GDM1 (cell line): ENCODE measurements around the gene PLEKHJ1.

ENCODE experiments used
- DNase-seq: peaks from one replicate; lab custom pipeline; 2025; lab: John Stamatoyannopoulos, UW

Gene PLEKHJ1

DNA sequence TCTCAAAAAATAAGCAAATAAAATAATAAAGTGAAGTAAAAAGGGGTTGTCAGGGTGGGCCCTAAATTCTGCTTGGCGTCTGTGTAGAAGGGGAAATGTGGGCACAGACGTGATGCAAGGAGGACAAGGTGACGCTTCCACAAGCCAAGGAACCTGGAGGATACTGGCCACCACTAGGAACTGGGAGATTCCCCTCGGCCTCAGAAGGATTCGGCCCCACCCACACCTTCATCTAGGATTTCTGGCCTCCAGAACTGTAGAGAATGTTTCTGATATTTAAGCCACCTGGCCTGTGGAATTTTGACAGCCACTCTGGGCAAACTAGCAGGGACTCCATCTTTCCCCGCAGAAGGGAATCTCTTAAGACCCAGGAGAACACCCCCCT is 1.1 kb downstream of the PLEKHJ1 start:
- no peak for DNase-seq

DNA sequence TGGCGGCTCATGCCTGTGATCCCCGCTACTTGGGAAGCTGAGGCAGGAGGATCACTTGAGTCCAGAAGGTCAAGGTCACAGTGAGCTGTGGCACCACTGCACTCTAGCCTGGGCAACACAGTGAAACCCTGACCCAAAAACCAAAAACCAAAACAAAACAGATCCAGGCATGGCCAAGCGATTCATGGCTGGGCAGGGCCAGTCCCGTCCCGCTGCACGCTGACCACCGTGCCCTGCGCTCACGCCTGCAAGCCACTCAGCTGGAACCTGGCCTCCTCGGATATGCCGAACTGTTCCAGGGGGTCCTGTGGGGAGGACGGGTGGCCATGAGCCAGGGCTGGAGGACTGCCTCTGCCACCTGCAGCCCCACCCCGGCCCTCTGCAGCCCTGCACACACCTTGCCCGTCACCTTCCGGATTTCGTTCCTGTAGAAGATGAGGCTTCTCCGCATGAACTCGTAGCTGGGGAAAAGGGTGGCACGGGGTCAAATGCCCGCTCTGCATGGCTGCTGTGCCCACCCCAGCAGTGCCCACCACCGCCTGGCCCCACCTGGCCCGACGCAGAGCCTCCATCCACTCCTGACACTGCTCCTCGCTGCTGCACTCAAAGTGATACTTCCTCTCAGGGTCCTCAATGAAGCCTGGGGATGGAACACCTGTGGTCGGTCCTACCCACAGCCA is 2.4 kb downstream of the PLEKHJ1 start:
- no peak for DNase-seq

DNA sequence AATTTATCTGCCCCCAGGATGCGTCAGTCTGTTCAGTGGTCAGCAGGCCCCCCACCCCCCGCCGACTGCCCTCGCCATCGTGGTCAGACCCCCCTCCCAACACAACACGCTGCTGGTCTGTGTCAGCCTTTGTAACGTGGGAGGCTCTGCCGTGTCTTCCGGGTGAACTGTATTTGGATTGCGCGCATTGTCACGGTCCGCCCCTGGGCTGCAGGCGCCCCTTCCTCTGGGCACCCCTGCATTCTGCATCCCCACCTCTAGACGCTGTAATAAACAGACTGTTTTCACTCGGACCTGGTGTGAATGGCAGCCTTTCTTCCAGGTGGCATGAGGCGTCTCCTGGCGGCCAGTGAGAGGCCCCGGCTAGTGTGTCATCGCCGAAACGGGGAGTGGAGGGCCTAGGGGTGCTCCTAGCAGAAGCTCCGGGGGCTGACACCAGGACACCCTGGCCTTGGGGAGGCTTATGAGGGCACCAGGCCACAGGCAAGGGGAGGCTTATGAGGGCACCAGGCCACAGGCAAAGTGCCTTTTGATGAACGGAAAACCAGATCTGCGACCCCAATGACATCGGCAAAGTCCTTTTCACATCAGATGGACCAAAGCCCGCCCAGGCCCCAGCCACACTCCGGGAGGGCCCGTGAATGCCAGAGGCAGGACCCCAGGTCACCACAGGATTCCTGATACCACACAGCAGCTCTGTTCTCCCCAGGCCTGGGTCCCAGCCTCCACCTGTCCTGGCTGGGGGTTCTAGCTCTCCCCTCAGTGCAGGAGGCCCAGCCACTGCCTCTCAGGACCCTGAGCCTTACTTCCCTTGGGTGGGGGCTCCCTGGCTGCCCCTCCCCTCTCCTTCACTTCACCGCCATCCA is 3.6 kb downstream of the PLEKHJ1 start:
- no peak for DNase-seq

DNA sequence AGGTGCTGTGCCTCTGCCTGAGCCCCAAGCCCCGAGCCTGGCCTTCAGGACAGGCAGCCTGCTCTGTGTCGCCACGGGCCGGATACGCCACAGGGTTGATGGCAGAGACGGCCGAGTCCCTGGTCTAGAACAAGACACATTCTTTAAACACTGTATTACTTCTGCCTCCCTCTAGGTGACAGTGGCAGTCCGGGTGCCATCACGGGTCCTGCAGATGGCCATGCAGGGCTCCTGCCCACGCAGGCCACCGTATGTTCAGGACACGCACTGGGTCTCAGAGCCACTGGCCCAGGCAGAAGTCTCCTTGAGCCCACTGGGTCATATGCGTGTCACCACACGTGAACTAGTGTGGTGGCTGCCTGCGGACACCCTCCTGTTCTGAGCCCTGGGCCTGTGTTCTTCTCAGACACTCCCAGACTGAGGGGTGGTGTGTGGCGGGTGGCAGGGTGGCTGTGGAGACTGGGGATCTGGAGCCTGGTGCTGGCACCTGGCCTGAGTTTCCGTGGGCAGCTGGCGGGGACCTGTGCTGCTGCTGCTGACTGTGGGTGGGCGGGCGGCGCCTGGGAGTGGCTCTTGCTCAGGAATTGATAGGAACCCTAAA is 4.4 kb downstream of the PLEKHJ1 start:
- no peak for DNase-seq

DNA sequence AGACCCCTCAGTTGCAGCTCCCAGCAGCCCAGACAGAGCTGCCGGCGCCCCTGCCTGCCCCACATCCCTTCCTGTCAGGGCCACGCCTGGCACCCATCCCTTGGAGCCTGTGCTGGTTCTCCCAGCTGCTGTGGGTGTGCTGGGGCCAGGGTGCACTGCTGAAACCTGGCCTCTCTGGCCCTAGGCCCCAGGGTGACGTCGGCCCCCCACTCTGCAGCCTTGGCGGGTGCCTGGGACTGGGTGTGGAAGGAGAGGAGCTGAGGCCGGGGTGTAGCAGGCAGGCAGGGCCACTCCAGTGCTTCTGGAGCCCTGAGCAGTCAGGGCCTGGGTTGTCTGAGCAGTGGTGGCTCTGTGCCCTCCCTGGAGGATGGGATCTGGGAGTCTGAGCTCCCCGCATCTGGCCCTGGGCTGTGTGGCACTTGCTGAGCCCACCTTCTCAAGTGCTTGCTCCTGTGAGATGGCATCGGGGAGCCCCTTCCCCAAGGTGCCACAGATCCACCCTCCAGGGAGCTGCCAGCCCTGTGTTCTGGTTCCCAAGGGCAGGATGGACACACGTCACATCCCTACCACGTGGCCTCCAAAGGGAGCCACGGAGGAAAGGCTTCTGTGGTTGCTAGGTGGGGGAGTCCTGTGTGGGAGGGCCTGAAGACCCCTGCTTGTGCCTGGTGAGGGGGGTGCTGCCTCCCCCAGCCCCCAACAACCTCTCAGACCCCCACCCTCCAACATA is 5.2 kb downstream of the PLEKHJ1 start:
- no peak for DNase-seq

DNA sequence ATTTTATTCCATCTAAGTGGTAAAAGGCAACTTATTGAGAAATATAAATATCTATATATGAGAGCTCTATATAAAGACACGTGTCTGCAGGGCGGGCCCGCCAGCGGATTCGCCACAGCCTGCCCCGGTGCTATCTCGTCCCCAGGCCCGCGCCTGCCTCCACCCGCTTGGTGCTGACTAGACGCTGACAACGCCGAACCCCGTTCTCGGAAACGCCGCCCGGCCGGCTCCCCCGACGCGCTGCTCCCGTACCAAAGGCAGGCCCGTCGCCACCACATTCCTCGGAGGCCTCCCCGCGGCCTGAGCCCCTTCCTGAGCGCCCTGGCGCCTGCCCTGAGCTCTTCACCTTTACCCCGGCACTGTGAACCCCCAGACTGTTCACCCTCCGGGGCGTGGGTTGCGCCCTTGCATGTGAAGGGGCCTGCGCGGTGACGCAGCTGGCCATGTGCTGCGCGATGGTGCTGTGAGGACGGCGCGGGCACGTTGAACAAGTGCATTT is 6.0 kb downstream of the PLEKHJ1 start:
- no peak for DNase-seq

DNA sequence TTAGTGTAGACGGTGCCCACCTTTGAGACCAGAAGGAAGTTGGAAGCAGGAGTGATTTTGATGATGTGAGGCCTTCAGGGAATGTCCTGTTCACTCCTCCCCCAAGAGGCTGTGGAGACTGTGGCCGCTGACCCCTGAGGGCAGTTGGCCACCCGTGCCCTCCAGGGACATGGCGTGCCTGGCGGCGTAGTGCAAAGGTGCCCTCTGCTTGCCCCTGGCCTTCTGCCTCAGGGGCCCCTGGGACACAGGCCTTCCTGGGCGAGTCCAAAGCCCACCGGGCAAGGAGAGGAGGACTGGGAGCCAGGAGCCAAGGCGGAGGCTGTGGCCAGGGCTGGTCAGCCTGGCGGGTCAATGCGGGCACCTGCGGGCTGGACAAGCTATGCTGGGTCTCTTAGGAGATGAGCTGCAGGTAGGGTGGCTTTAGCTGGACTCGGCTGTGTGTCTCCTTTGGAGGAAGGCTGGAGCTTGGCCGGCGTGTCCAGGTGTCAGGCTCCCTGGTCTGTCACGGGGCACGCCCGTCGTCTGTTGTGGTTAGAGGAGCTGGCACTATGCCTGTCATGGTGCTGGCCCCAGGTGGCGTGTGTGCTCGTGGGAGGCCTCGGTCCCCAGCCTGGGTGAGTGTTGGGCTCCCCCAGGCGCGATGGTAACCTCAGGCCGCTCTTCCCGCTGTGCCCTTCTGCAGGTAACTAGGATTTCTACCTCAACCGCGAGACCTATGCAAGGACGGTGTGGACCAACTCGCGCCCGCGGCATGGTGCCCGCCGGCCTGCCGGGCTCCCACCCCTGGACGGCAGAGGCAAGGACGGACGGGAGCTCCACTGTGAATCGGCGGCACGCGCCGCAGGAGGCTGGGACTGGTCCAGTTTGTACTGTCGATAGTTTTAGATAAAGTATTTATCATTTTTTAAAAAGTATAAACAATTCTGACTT is 6.8 kb downstream of the PLEKHJ1 start:
- DNase-seq, result no peak

DNA sequence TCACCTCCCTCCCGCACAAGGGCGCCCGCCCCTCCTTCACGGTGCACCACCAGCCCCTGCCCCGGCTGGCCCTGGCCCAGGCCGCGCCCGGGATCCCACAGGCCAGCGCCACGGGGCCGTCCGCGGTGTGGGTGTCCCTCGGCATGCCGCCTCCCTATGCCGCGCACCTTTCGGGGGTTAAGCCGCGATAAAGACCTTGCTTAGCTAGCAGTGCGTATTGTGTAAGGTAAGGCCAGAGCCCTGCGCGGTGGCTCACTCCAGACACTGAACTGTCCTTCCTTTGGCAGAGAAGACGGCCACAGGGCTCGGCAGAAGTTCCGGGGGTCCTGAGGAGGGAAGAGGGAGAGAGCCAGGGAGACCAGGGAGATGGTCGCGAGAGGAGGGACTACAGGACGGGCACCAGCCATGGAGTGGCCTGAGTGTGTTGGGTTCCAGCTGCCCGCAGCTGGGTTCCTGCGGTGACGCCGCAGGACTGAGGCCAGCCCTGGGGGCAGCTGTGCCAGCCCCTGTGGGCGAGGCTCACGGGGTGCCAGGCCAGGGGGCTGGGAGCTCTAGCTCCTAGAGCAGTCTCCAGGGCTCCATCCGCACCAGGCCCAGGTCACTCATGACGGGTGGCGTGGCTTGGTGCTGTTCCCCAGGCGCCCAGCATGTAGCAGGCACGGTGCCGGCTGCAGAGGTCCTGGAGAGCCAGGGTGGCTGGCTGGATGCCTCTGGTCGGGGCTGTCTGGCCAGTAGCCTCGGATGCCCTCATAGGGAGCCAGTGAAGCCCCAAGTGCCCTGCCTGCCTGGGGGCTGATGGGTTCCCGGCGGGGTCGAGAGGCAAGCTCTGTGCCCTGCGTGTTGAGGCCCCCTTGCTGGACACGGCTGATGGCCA is 7.7 kb downstream of the PLEKHJ1 start:
- DNase-seq, result no peak

DNA sequence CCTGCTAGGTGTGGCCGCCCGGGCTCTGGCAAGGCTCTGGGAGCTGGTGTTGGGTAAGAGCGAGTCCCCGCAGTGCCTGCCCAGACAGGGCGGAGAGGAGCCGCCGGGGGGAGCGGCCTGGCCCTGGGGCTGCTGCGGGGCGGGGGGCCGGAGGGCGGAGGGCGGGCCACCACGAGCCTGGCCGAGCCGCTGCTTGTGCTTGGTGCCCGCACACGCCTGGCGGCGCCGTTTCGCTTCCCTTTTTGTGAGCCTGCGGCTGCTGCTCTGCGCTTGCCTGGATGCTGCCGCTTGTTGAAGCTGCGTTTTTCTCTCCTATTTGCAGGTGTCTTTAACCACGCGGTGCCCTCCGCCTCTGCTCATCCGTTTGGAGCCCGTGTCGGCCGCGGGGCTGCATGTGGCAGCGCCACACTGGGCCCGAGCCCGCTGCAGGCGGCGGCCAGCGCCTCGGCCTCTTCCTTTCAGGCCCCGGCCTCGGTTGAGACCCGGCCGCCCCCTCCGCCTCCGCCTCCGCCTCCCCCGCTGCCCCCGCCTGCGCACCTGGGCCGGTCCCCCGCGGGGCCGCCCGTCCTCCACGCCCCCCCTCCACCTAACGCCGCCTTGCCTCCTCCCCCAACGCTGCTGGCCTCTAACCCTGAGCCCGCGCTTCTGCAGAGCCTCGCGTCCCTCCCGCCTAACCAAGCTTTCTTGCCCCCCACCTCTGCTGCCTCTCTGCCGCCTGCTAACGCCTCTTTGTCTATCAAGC is 8.5 kb downstream of the PLEKHJ1 start:
- no peak for DNase-seq

DNA sequence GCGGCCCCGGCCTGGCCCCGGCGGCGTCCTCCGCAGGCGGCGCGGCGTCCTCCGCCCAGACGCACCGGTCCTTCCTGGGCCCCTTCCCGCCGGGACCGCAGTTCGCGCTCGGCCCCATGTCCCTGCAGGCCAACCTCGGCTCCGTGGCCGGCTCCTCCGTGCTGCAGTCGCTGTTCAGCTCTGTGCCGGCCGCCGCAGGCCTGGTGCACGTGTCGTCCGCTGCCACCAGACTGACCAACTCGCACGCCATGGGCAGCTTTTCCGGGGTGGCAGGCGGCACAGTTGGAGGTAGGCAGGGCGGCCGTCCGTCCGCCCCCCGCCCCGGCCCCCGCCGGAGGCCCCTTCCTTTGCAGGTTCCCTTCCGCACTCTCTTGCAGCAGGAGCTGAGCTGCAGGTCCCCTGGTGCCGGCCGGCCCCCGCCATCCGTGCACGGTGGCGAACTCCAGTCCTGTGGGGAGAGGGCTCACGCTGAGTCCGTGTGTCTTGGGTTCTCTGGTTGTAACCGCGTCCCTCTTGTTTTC is 9.2 kb downstream of the PLEKHJ1 start:
- DNase-seq, result no peak

DNA sequence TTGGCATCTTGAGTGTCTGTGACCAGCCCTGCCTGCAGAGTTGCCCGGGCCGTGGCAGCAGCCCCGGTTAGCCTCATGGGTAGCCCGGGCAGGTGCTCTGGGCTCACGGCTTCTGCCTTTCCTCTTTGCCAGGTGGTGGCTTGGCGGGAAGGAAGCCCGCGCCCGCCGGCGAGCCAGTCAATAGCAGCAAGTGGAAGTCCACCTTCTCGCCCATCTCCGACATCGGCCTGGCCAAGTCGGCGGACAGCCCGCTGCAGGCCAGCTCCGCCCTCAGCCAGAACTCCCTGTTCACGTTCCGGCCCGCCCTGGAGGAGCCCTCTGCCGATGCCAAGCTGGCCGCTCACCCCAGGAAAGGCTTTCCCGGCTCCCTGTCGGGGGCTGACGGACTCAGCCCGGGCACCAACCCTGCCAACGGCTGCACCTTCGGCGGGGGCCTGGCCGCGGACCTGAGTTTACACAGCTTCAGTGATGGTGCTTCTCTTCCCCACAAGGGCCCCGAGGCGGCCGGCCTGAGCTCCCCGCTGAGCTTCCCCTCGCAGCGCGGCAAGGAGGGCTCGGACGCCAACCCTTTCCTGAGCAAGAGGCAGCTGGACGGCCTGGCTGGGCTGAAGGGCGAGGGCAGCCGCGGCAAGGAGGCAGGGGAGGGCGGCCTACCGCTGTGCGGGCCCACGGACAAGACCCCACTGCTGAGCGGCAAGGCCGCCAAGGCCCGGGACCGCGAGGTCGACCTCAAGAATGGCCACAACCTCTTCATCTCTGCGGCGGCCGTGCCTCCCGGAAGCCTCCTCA is 9.9 kb downstream of the PLEKHJ1 start:
- no peak for DNase-seq

DNA sequence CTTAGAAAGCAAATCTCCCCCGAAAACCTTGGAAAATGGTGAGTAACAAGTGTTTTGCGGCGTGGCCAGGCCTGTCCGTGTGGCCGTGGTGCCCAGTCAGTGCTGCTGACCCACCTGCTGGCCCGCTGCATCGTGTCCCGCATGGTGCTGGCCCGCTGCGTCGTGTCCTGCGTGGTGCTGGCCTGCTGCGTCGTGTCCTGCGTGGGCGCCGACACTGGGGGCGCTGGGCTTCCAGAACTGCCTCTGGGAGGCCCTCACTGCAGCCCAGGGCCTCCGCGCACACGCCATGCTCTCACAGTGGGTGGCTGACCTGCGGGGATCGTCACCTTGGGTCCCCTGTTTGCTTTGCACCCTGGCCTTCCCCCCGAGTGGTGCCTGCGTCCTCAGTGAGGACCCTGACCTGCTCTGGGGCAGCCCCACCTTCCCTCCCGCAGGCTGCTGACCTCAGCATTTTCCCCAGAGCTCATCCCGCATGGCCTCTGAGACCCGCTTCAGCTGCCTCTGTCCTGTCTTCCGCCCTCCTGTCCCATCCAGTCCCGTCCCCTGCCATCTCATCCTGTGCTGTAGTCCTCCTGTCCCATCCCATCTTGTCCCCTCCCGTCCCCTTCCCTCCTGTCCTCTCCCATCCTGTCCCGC is 10.6 kb downstream of the PLEKHJ1 start:
- DNase-seq, result no peak

DNA sequence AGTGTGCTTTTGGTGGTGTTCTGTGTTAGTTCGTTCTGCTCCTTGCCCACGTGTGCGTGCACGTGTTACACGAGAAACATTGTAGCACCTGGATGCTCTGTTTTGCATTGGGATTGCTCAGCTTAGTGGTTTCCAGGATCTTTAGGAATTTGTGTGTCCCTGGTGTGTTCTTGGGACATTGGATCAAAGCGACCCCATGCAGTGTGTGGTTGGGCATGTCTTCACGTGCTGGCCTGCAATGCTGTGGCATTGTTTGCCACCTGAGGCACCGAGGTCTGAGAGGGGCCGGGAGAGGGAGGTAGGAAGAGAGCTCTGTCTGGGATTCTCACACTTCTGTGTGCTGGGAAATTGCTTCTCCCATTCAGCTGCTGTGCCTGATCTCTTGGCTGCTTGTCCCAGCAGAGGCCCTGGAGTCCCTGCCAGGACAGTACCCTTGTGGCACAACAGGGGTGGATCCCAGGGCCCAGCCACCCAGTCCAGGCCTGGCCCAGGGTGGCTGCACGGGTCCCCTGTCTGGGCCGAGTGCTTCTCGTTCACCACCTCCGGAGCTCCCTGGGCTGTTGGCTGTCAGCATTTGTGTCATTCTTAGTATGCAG is 11.3 kb downstream of the PLEKHJ1 start:
- DNase-seq, result no peak

DNA sequence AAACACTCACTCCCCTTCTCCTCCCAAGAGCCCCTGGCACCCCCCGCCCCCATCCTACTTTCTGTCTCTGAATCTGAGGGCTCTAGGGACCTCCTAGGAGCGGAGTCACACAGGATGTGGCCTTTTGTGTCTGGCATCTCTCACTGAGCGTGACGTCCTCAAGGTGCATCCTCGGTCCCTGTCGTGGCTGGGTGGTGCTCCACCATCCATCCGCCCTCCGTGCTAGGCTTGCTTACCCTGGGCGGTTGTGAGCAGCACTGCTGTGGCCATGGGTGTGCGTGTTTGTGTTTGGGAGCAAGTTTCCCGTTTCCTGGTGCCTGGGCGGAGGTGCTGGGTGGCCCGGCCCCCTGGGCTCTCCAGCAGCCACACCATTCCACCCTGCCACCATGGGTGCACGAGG is 12.2 kb downstream of the PLEKHJ1 start:
- no peak for DNase-seq

DNA sequence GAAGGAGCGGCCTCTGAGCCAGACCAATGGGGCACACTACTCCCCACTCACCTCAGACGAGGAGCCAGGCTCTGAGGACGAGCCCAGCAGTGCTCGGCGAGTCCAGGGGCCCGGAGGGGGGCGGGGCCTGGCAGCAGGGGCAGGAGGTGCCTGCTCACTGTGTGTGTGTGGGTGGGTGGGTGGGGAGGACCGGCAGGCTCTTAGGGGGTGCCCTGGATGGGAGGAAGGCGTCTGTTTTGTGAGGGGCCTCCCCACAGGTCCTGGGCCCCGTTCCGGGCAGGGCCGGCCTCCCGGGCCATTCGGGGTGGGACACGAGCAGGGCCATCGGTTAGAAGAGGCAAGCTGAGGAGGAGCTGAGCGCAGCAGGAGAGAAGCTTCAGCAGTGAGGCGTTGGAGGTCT is 12.7 kb downstream of the PLEKHJ1 start:
- no peak for DNase-seq

DNA sequence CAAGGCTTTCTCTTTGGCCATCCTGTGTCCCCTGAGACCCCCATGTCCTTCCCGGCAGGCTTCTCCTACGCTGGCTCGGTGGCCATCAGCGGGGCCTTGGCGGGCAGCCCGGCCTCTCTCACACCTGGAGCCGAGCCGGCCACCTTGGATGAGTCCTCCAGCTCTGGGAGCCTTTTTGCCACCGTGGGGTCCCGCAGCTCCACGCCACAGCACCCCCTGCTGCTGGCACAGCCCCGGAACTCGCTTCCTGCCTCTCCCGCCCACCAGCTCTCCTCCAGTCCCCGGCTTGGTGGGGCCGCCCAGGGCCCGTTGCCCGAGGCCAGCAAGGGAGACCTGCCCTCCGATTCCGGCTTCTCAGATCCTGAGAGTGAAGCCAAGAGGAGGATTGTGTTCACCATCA is 14.2 kb downstream of the PLEKHJ1 start:
- no peak for DNase-seq

DNA sequence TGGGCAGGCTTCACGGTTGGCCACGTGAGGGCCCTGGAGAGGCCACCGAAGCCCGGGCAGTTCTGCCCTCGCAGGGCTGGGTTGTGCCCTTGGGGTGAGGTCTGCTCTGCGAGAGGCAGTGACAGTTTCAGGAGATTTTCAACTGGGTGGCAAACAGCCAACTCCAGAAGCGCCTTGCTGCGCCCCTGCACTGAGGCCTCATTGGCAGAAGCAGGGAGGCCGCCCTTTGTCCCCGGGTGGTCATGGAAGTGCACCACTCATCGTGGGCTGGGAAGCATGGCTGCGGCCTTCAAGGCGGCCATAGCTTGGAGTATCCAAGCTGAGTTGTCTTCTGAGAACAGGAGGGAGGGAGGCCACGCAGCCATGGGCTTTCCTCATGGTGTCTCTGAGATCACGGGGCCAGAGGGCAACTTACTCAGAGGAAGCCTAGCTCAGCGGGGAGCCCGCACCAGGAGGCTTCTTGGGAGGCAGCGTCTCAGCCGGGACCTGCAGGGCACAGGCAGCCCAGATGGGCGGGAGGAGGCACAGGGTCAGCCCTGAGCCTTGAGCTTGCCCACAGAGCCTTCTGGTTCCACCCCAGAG is 14.8 kb downstream of the PLEKHJ1 start:
- DNase-seq, result no peak
